GM19328 (cell line): ENCODE results near the gene SH3BP5.

Experiments
- ATAC-seq: cut with Tn5 transposase; IDR thresholded peaks from one replicate; pipeline ENCODE4 v1.9.1; 2021; ENCODE audit warnings: mild to moderate bottlenecking, moderate library complexity; ENCODE audit not compliant: unreplicated experiment

SH3BP5 gene

DNA sequence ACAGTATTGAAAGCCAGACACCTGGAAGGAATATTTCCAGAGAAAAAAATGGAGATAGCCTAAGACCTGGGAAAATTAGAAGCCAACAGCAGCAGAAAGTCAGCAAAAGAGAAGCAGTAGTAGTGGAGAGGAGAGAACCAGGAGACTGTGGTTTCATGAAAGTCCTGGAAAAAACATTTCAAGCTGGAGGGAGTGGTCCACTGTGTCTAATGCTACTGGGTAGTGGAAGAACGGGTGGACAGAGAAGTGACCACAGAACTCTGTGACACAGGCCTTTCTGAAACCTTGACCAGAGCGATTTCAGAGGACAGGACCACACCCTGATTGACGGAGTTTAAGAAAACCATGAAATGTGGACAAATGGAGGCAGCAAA is 15.3 kb upstream of the SH3BP5 start:
- no peak for ATAC-seq

DNA sequence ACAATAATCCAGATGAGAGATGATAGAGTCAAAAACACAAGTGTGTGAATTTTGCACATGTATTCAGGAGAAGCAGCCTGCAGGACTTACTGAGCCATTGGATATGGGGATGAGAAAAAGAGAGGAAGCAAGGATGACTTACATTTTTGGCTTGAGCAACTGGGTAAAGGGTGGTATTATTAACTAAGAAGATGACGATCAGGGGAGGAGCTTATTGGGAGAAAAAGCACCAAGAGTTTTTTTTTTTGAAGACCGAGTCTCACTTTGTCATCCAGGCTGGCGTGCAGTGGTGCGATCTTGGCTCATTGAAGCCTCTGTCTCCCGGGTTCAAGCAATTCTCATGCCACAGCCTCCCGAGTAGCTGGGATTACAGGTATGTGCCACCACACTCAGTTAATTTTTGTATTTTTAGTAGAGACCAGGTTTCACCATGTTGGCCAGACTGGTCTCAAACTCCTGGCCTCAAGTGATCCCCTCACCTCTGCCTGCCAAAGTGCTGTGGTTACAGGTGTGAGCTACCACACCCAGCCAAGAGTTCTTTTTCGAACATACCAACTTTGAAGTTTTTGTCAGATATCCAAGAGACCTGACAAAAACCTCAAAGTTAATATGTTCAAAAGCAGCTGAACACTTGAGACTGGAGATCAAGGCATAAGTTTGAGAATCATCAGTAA is 14.8 kb upstream of the SH3BP5 start:
- no peak for ATAC-seq

DNA sequence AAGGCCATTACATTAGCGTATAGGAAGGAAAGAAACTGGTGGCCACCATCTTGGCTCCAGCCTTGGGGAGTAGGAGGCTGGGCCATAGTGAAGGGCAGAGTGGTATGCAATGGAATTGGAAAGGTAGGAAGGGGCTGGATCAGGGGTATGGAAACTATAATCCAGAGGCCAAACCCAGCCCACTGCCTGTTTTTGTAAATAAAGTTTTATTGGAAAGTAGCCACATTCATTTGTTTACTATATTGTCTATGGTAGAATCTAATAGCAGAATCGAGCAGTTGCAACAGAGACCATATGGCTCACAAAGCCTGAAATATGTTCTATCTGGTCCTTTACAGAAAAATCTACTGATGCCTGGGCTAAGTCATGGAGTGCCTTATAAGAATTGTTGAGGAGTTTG is 14.1 kb upstream of the SH3BP5 start:
- no peak for ATAC-seq

DNA sequence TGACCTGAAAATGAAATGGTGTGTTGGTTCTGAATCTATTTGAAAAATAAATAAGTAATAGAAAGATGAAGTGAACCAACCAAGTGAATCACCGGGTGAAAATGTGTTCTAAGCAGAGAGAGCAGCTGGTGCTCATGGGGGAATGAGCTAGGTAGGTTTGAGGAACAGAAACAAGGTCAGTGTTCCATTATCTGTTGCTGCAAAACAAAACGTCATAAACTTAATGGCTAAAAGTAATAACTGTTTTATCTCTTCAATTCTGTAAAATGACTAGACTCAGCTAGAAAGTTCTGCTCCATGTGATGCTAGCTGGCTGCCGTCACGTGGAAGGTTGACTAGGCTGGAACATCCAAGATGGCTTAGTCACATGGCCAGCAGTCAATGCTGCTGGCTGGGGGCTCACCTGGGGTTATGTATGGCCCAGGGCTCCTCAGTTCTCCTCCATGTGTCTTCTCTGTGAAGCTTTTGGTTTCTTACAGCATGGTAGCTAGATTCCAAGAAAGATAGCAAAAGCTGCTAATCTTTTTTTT is 13.3 kb upstream of the SH3BP5 start:
- peak; percentile 90 for ATAC-seq

DNA sequence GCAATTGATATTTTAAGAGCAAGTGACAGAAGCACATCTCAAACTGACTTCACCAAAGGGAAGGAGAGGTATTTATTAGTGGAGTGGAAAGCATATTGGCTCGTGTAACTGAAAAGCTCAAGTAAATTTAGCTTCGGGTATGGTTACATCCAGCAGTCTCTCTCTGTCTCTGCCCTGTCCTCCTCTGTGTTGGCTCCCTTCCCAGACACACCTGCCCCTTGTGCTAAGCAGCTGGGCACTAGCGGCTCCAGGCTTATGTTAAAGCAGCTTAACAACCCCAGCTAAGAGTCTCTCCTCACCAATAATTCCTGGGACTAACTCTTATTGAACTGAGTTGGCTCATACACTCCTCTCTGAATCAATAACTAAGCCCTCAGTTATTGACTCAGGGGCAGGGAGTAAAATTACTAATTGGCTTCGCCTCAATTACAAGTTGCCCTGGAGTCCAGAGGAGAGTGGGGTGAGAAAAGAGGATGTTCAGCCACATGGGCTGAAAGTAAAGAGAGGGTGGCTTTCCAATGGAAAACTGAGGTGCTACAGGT is 12.8 kb upstream of the SH3BP5 start:
- ATAC-seq = peak; percentile 23

DNA sequence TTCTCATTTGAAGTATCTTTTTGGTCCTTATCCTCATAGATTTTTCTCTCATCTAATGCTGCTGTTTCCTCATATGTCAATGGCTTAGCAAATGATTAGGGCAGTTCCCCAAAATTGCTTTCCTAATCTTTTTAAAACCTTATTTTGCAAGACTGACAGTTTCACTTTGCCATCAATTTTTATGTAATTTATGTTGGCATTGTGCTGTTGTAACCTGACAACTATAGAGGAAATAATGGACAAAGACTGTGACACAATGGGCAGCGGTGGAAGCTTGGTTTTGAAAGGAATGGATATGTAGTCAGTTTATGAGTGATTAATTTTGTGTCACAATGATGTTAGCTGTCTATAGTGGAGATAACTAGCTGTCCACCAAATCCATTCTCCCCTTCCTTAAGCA is 10.6 kb upstream of the SH3BP5 start:
- no peak for ATAC-seq

DNA sequence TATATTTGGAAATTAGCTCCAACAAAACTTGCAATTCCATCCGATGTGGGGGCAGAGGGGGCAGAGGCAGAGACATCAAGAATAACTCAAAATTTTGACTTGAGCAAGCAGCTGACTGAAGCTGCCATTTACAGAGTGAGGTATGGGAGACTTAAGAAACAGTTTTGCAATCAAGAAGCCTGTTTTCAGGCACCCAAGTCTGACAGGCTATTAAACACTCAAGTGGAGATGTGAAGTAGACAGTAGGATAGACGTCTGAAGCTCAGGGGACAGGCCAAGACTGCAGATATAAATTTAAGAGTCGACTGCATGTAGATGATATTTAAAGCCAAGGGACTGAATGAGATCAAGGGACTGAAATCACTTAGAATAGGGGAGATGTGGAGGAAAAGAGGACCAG is 9.9 kb upstream of the SH3BP5 start:
- ATAC-seq = no peak

DNA sequence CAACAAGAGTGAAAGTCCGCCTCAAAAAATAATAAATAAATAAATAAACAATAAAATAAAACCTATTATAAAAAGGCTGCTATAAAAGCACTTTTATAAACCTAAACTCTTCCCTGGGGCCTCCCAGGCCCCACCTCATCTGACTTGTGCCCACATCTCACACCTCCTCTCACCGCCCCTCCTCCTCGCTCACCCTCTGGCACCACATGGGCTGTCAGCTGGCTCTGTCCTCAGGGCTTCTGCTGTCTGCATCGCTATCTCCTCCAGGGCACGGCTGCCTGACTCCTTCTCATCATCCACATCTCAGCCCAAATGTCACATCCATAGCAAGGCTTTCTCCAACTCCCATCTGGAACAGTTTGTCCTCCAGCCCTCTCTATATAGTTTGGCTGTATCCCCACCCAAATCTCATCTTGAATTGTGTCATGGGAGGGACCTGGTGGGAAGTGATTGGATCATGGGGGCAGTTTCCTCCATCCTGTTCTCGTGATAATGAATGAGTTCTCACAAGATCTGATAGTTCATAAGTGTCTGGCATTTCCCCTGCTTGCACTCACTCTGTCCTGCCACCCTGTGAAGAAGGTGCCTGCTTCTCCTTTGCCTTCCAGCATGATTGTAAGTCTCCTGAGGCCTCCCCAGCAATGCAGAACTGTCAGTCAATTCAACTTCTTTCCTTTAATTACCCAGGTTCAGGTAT is 8.8 kb upstream of the SH3BP5 start:
- no peak for ATAC-seq

DNA sequence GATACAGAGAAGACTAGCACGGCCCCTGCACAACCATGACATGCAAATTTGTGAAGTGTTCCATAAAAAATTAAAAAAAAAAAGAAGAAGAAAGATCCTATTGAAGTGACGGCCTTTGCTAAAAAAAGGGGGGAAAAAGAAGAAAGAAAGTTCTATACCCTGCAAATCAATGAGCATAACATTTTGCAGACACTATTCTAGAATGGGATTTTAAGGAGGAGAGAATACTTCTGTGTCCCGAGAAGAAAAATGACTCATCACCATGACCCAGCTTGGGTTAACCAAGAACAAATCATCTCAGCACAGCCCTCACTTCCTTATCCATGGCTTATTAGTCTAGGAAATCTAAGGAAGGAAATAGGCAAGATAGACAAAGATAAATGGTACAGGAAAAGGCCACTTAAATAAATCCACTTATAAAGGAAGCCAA is 7.4 kb upstream of the SH3BP5 start:
- ATAC-seq = no peak

DNA sequence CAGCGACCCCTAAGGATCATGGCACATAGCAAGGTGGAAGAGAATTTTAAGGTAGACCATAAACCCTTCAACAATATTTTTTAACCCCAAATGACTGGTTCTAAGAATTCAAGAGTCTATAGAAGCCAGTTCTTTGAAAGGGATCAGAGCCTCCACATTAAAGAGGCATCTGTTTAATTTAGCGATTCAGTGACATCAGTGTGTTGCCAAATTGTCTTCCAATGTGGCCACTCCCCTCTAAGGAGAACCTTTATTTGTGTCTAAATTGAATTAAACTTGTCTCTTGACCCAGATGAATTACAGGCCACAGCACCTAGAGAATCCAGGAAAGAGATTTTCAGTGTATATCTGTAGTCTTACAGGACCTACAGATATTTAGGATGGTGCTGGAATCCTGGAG is 6.6 kb upstream of the SH3BP5 start:
- no peak for ATAC-seq

DNA sequence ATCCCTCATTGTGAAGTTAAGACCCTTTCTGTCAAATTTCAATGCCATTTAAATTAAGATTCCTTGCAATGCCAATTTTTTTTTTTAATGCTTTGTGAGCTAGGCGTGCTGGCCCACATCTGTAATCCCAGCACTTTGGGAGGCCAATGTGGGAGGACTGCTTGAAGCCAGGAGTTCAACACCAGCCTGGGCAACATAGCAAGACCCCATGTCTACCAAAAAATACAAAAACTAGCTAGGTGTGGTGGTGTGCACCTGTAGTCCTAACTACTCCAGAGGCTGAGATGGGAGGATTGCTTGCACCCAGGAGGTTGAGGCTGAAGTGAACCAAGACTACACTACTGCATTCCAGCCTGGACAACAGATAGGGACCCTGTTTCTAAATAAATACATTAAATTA is 5.6 kb upstream of the SH3BP5 start:
- no peak for ATAC-seq

DNA sequence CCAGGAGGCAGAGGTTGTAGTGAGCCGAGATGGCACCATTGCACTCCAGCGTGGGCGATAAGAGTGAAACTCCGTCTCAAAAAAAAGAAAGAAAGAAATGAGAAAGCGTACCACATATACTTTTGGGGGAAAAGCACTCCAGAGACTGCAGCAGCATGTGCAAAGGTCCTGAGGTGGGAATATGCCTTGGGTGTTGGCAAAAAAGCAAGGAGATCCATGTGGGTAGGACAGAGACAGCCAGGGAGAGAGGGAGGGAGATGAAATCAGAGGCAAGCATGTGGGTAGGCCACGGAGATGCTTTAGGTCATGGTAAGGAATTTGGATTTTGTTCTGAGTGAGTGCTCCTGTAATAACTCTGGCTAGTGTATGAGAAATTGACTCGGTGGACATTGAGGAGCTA is 3.7 kb upstream of the SH3BP5 start:
- ATAC-seq = no peak

DNA sequence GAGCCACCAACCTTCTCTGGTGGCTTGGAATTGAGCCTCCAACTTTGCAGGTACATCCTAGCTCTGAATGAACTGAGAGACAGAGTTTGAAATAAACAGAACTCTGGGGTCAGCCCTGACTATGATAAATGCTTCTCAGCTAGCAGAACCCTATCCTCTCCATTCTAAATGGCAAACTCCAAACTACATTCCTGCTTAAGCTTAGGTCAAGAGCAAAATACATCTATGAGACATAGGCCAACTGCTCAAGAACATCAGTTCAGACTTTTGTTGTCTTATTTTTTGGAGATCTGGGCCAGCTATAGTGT is 1.5 kb upstream of the SH3BP5 start:
- ATAC-seq = no peak

DNA sequence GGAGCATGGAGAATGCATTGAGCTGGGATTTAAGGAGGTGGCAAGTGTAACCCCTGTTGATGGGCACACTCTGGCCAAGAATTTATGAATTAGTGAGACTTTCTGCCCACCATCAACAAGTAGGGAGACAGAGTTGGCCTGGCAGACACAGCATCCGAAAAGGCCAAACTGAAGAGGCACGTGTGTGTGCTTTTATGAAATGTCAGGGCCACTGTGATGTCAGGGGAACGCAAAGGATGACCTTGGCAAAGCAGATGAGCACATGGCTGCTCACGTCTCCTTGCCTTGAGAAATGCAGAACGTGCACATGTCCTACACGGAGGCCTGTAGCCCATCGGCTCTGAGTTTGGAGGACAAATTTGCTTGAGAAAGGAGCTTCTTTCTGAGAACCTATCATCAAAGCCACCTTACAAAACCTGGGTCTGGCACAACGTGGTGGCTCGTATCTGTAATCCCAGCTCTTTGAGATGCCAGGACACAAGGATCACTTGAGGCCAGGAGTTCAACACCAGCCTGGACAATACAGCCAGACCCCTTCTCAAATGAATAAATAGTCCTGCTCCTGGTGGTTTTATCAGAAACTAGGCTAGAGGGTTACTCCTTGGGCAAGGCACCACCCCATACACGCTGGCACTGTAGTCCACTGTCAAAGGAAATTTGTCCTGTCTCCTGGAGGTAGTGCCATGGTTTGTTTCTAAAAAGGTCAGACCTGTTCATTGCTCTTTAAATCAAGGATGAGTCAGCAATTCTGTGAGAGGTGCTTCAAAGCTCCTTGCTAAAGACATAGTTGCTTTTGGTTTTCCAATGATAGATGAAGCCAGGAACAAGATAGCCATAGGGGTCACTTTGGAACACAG is 941 bp upstream of the SH3BP5 start:
- ATAC-seq = no peak

DNA sequence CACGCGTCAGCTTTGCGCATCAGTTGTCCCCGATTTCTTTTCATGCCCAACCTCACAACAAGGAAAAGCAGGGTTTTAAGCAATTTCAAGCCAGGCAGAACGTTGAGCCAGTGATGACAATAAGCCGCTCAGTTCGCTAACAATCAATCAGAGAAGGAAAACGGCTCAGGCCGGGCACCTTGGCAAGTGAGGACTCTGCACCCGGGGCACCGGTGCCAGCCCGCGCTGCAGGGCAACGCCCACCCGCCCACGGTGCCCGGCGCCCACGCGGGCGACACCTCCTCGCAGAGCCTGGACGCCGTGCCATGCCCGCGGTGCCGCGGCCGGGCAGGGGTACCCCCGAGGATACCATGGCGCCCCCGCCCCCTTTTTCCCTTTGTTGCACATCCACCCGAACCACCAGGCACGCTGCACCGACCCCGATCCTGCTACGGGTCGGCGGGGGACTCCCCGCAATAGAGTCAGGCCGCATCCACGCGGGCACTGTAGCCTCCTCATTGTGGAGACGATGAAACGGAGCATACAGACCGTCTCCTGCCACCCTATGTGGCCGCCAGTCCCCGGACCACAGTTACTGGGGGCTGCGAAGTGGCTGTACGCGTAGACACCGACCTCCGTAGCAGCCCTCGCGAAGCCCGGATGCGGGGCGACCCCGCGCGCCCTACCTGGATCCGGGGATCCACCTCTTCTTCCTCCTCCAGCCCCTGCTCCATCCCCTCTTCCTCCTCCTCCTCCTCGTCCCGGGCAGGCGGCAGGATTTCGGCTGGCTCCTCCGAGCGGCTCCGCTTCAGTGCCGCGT is 581 bp downstream of the SH3BP5 start:
- ATAC-seq = peak; percentile 23

DNA sequence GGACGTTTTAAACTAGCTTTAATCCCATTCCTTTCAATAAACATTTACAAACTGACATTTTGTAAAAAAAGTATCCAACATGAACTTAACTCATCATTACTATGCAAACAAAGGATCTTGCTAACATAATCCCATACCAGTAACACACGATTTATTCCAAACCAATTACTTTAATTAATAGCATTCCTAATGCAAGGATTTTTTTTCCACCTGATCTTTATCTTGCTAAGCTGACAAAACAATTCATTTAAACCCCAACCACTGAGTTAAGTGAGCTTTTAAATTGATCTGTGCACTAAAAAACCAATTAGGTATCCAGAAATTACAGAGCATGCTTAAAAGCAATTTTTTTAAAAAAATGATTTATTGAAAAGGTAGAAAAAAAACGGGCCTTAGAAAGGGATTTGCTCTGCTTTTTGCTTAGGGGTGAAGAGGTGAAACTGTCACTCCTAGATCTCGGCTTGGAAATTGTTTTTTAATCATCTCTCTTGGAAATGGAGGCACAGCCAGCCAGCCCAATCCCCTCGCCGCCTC is 1.2 kb downstream of the SH3BP5 start:
- ATAC-seq = no peak

DNA sequence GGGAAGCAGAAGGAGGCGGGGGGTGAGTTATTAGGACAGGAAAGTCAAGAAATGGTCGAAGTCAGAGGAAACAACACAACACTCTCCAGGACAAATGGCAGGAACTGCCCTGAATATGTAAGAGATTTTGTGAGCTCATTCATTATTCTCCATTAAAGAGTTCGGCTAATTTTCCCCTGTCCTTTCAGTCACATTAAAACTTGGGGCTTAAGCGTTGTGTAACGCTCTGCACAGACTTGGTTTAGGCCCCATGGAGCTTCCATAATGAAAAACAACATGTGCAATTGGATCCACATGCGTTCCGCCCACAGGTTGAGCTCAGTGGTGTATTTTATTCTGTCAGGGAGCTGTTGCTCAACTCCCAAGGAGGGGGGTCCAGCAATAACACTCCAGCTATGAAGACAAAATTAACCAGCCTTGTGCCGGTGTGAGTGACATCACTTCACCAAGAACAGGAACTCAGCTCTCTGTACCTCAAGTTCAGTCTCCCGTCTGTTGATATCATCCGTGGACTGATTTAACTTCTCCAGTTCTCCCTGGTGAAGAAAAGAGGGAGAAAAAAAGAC is 2.3 kb downstream of the SH3BP5 start:
- ATAC-seq = no peak

DNA sequence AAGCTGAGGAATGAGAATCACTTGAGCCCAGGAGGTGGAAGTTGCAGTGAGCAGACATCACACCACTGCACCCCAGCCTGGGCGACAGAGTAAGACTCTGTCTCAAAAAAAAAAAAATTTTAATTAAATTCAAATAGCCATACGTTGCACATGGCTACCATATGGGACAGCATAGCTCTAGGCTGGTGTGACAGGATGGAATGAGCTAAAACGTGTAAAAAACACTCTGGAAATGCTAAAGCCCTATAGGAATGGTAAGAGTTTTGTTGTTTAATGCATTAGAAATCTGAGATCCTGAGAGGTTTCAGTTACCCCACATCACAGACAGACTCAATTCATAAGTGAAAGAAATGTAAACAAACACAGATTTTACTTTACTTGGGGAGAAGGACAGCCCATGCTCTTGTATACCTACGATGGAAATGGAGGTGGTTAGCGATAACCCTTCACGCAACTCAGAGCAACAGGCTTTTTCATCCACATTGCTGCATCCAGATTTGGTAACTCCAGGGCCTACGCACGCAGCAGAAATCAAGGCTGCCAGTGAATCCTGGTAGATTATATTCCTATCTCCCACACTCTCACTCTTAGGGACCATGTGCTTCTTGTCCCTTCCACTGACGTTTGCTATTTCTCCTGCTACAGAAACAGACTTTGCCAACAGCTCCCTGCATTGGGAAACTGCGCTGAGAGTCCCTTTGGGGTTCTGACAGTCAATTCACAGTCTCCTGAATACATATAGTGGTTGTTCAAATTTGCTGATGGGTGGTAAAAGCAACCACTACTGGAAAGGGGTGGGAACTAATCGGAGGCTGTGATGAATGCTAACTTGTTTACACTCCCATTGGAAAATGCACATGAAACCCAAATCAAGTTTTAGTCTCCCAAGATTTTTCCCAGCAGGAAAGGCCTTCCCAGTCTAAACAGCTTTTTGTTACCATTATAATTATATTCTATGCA is 3.1 kb downstream of the SH3BP5 start:
- ATAC-seq = no peak

DNA sequence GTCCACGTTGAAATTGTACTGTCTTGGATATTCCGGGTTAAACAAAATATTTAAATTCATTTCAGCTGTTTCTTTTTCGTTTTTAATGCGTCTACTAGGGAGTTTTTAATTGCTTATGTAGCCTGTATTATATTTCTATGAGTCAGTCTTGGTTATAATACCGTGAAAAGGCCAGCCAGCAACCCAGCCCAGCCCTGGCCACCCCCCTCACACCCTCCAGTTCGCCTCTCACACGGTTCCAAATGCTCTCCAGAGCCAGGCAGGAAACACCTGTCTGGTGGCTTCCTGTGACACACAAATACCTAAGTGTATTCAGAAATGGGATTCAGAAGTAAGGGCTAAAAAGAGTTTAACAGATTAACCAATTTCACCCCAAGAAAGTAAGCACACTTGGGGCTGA is 4.4 kb downstream of the SH3BP5 start:
- no peak for ATAC-seq
